Cardiac muscle cell (in vitro differentiated cells and primary cell): ENCODE data around the gene OR14I1. TPM values are rescaled to one million over a fixed set of nuclear protein-coding genes. Genes with fewer than 3 reads are reported as not detected.

Experiments used
- polyA plus RNA-seq: library from polyadenylated mRNA; unstranded; fragments of >200 nt; fragmentation: Nextera tagmentation; extraction: Ambion mirVana; gene quantifications from 2 replicates; pipeline ENCODE4 v1.2.1, GENCODE V29; 2016
- total RNA-seq: library from RNA; depleted of rRNA; stranded (reverse); fragments of >200 nt; gene quantifications from 2 replicates; pipeline ENCODE4 v1.2.3, GENCODE V29; 2016

Gene OR14I1
- total and polyA plus RNA-seq, 2 experiments from 2014 or later = not detected

Other genes with a start within 250 kb of the OR14I1 start
- gene OR2T3, start 229.4 kb downstream of the OR14I1 start, total RNA-seq = not detected in 2 replicates
- gene OR2T3, start 229.4 kb downstream of the OR14I1 start, polyA plus RNA-seq = not detected in 2 replicates
- not detected in 2 replicates for gene OR2T5, start 214.2 kb downstream of the OR14I1 start, total RNA-seq
- gene OR2T5, start 214.2 kb downstream of the OR14I1 start, polyA plus RNA-seq = not detected in 2 replicates
- gene OR2G6, start 194.7 kb downstream of the OR14I1 start, total RNA-seq = not detected in 2 replicates
- gene OR2G6, start 194.7 kb downstream of the OR14I1 start, polyA plus RNA-seq = not detected in 2 replicates
- not detected in 2 replicates for gene OR2T29, start 140.0 kb downstream of the OR14I1 start, total RNA-seq
- gene OR2T29, start 140.0 kb downstream of the OR14I1 start, polyA plus RNA-seq = not detected in 2 replicates
- not detected in 2 replicates for gene OR2T34, start 128.0 kb downstream of the OR14I1 start, total RNA-seq
- not detected in 2 replicates for gene OR2T34, start 128.0 kb downstream of the OR14I1 start, polyA plus RNA-seq
- gene OR2T10, start 105.1 kb downstream of the OR14I1 start, total RNA-seq = not detected in 2 replicates
- not detected in 2 replicates for gene OR2T10, start 105.1 kb downstream of the OR14I1 start, polyA plus RNA-seq
- gene OR2T11, start 67.7 kb downstream of the OR14I1 start, total RNA-seq = not detected in 2 replicates
- gene OR2T11, start 67.7 kb downstream of the OR14I1 start, polyA plus RNA-seq = not detected in 2 replicates
- gene OR2T35, start 57.5 kb downstream of the OR14I1 start, total RNA-seq = not detected in 2 replicates
- gene OR2T35, start 57.5 kb downstream of the OR14I1 start, polyA plus RNA-seq = not detected in 2 replicates
- not detected in 2 replicates for gene OR2T27, start 47.2 kb downstream of the OR14I1 start, total RNA-seq
- not detected in 2 replicates for gene OR2T27, start 47.2 kb downstream of the OR14I1 start, polyA plus RNA-seq
- not detected in 2 replicates for gene LYPD8, start 53.0 kb upstream of the OR14I1 start, total RNA-seq
- gene LYPD8, start 53.0 kb upstream of the OR14I1 start, polyA plus RNA-seq = not detected in 2 replicates
- gene SH3BP5L, start 123.1 kb upstream of the OR14I1 start, total RNA-seq = 34.8 and 39.7 TPM in 2 replicates
- gene SH3BP5L, start 123.1 kb upstream of the OR14I1 start, polyA plus RNA-seq = 11.0 and 14.1 TPM in 2 replicates
- 66.3 and 72.5 TPM in 2 replicates for gene ZNF672, start 135.5 kb upstream of the OR14I1 start, total RNA-seq
- 56.1 and 59.2 TPM in 2 replicates for gene ZNF672, start 135.5 kb upstream of the OR14I1 start, polyA plus RNA-seq
- gene ZNF692, start 156.3 kb upstream of the OR14I1 start, total RNA-seq = 101 and 128 TPM in 2 replicates
- 98.9 and 109 TPM in 2 replicates for gene ZNF692, start 156.3 kb upstream of the OR14I1 start, polyA plus RNA-seq
- 4.0 and 8.0 TPM in 2 replicates for gene PGBD2, start 203.5 kb upstream of the OR14I1 start, total RNA-seq
- gene PGBD2, start 203.5 kb upstream of the OR14I1 start, polyA plus RNA-seq = 4.8 and 5.8 TPM in 2 replicates